Adrenal gland (tissue), 5 donors: Measurements from ENCODE around the gene ZC3H12A.

Source experiments
- CTCF ChIP-seq, 6 experiments: fragments of 450-650 bp in 4 of 6; fragments of 200-600 bp in 2 of 6; sonication (generic) in 1 of 6; IDR thresholded peaks; 1 replicate in 5 of 6; 2 replicates in 1 of 6; pipeline versions ENCODE4 v1.5.1 to v1.8.0; 2016 to 2021; ENCODE audit warnings: antibody characterized with exemption in 6 of 6, mild to moderate bottlenecking in 2 of 6, moderate library complexity in 1 of 6
- POLR2A ChIP-seq, 2 donors: fragments of 450-650 bp; IDR thresholded peaks; one replicate each; pipeline ENCODE4 v1.6.1; 2017; ENCODE audit warnings: antibody characterized with exemption in 2 of 2, mild to moderate bottlenecking in 2 of 2, moderate library complexity in 1 of 2
- donor health status: DM: no; HTN: no; CAD: no.

- TF ChIP-seq CTCF (IDR thresholded peaks at IDR 0.05) (no peak), POLR2A (IDR thresholded peaks at IDR 0.05) (no peak)
These were observed 35.5 kb upstream of the ZC3H12A start for GRCh38 chr1:37438869-37439343.
